H1 (cell line): ENCODE results near the gene PLCL1. TPM values are rescaled to one million over a fixed set of nuclear protein-coding genes. Genes with fewer than 3 reads are reported as not detected.

Experiments
- ASH2L ChIP-seq: fragments of 200-600, 300-600 bp; sonication (generic); IDR thresholded peaks from one replicate; pipeline ENCODE4 v1.7.1; 2017; ENCODE audit warnings: low read length
- CHD2 ChIP-seq: IDR thresholded peaks from 2 replicates; pipeline ENCODE4 v1.6.1; 2012; ENCODE audit warnings: low read length, improper control_type of control experiment
- PHF8 ChIP-seq: fragments of 200-600 bp; sonication (generic); conservative IDR thresholded peaks from 2 replicates; pipeline ENCODE4 v1.7.1; 2012; ENCODE audit warnings: low read depth, mild to moderate bottlenecking, inconsistent platforms, low read length, moderate library complexity
- POLR2A ChIP-seq, 2 experiments: IDR thresholded peaks; 1 replicate in 1 of 2; 2 replicates in 1 of 2; pipeline ENCODE4 v1.6.1; 2011; ENCODE audit warnings: low read depth in 2 of 2, low read length in 2 of 2, mild to moderate bottlenecking in 2 of 2; ENCODE audit errors: control extremely low read depth in 1 of 2
- SRF ChIP-seq: IDR thresholded peaks from 2 replicates; pipeline ENCODE4 v1.6.1; 2011; ENCODE audit warnings: mild to moderate bottlenecking, low read depth, low read length, moderate library complexity
- polyA plus RNA-seq, 7 experiments: library from polyadenylated mRNA; depleted of rRNA in 3 of 7; stranded (reverse) in 5 of 7; unstranded in 2 of 7; fragments of >200 nt in 5 of 7; fragments of 200-250 nt in 2 of 7; gene quantifications; 1 replicate in 5 of 7; 2 replicates in 1 of 7; 4 replicates in 1 of 7; pipeline versions ENCODE4 v1.2.1 to v1.2.3, GENCODE V29; 2011 to 2013; ENCODE audit warnings: missing spikeins in 2 of 7, mixed read lengths in 2 of 7
- total RNA-seq: library from RNA; stranded (reverse); fragmentation: NEBNext Ultra II Directional; extraction: Animal tissue kit (Norgen Biotek cat#: 25700); gene quantifications from 2 replicates; pipeline ENCODE4 v1.2.1, GENCODE V29; 2021
- TF ChIP-seq, protein P1 (sequence below): fragments of 300-600 bp; sonication (generic); IDR thresholded peaks from 2 replicates; pipeline ENCODE4 v1.7.1; 2012; ENCODE audit warnings: low read length, moderate library complexity, mild to moderate bottlenecking, inconsistent platforms; ENCODE audit not compliant: insufficient replicate concordance

The PLCL1 gene
- total and polyA plus RNA-seq, 2 of the 8 experiments (the other 6 are each of a cell fraction or from before 2014, with no cell fraction given), result not detected

DNA sequence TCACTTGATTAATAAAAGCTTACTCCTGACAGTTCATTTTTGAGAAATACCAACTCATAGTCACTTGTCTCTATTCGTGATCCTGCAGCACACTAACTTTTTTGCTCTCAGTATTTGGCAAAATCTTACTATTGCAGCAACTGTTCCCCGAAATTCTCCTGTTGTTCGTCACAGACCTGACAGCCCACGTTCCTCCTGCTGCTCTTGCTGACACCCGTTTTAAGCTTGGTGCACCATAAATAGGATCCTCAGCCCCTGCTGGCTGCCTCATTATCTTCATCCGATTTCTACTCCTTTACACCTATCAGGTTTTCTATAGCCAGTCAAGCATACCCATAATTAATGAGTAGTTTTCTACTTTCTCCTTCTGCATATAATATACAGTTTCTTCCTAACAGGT is 368.8 kb downstream of the PLCL1 start (continued):
- TF ChIP-seq, protein P1, sequence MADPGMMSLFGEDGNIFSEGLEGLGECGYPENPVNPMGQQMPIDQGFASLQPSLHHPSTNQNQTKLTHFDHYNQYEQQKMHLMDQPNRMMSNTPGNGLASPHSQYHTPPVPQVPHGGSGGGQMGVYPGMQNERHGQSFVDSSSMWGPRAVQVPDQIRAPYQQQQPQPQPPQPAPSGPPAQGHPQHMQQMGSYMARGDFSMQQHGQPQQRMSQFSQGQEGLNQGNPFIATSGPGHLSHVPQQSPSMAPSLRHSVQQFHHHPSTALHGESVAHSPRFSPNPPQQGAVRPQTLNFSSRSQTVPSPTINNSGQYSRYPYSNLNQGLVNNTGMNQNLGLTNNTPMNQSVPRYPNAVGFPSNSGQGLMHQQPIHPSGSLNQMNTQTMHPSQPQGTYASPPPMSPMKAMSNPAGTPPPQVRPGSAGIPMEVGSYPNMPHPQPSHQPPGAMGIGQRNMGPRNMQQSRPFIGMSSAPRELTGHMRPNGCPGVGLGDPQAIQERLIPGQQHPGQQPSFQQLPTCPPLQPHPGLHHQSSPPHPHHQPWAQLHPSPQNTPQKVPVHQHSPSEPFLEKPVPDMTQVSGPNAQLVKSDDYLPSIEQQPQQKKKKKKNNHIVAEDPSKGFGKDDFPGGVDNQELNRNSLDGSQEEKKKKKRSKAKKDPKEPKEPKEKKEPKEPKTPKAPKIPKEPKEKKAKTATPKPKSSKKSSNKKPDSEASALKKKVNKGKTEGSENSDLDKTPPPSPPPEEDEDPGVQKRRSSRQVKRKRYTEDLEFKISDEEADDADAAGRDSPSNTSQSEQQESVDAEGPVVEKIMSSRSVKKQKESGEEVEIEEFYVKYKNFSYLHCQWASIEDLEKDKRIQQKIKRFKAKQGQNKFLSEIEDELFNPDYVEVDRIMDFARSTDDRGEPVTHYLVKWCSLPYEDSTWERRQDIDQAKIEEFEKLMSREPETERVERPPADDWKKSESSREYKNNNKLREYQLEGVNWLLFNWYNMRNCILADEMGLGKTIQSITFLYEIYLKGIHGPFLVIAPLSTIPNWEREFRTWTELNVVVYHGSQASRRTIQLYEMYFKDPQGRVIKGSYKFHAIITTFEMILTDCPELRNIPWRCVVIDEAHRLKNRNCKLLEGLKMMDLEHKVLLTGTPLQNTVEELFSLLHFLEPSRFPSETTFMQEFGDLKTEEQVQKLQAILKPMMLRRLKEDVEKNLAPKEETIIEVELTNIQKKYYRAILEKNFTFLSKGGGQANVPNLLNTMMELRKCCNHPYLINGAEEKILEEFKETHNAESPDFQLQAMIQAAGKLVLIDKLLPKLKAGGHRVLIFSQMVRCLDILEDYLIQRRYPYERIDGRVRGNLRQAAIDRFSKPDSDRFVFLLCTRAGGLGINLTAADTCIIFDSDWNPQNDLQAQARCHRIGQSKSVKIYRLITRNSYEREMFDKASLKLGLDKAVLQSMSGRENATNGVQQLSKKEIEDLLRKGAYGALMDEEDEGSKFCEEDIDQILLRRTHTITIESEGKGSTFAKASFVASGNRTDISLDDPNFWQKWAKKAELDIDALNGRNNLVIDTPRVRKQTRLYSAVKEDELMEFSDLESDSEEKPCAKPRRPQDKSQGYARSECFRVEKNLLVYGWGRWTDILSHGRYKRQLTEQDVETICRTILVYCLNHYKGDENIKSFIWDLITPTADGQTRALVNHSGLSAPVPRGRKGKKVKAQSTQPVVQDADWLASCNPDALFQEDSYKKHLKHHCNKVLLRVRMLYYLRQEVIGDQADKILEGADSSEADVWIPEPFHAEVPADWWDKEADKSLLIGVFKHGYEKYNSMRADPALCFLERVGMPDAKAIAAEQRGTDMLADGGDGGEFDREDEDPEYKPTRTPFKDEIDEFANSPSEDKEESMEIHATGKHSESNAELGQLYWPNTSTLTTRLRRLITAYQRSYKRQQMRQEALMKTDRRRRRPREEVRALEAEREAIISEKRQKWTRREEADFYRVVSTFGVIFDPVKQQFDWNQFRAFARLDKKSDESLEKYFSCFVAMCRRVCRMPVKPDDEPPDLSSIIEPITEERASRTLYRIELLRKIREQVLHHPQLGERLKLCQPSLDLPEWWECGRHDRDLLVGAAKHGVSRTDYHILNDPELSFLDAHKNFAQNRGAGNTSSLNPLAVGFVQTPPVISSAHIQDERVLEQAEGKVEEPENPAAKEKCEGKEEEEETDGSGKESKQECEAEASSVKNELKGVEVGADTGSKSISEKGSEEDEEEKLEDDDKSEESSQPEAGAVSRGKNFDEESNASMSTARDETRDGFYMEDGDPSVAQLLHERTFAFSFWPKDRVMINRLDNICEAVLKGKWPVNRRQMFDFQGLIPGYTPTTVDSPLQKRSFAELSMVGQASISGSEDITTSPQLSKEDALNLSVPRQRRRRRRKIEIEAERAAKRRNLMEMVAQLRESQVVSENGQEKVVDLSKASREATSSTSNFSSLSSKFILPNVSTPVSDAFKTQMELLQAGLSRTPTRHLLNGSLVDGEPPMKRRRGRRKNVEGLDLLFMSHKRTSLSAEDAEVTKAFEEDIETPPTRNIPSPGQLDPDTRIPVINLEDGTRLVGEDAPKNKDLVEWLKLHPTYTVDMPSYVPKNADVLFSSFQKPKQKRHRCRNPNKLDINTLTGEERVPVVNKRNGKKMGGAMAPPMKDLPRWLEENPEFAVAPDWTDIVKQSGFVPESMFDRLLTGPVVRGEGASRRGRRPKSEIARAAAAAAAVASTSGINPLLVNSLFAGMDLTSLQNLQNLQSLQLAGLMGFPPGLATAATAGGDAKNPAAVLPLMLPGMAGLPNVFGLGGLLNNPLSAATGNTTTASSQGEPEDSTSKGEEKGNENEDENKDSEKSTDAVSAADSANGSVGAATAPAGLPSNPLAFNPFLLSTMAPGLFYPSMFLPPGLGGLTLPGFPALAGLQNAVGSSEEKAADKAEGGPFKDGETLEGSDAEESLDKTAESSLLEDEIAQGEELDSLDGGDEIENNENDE, result no peak
- no peak for TF ChIP-seq POLR2A (IDR thresholded peaks at IDR 0.05; ENCODE audit: control extremely low read depth in 1 of 2, low read depth in 2 of 2, low read length in 2 of 2)
- no peak for TF ChIP-seq SRF
- TF ChIP-seq ASH2L, result no peak
- TF ChIP-seq PHF8, result no peak
- TF ChIP-seq CHD2, result no peak
- TF ChIP-seq, all 59 proteins: peak for 0
